Neural cell (in vitro differentiated cells): ENCODE data around the gene CAMK1D.

ENCODE experiments used
- EZH2 ChIP-seq: fragments of 200-600, 300-800 bp; shearing (Covaris generic), sonication (generic); IDR thresholded peaks from 2 replicates; pipeline ENCODE4 v1.6.1; 2014; ENCODE audit warnings: antibody characterized with exemption, low read length, borderline replicate concordance, mild to moderate bottlenecking; ENCODE audit not compliant: insufficient read depth, poor library complexity, severe bottlenecking
- RAD21 ChIP-seq: fragments of 450-650 bp; conservative IDR thresholded peaks from 2 replicates; pipeline ENCODE4 v1.6.1; 2014; ENCODE audit warnings: antibody characterized with exemption, mild to moderate bottlenecking, moderate library complexity
- TF ChIP-seq, protein P1 (sequence below): fragments of 450-650 bp; IDR thresholded peaks from 2 replicates; pipeline ENCODE4 v1.5.1; 2014; ENCODE audit warnings: antibody characterized with exemption, mild to moderate bottlenecking, moderate library complexity; ENCODE audit not compliant: poor library complexity, severe bottlenecking

DNA sequence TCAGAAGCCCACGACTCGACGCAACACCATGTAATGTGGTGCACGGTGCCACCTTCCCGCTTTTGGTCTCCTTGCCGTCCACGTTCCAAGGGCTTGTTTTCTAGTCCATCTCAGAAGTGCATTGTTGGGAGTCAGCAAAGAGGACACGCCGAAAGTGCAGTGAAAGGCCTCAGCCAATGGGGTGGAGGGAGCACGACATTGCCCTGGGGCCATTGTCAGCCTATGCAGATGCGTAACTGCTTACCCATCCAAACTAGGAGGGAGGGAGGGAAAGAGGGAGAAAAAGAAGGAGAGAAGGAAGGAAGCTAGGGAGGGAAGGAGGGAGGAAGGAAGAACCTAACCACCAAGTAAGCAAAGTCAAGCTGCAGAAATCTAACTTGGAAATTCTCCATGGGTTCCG, 449.8 kb downstream of the CAMK1D start:
- TF ChIP-seq, protein P1, sequence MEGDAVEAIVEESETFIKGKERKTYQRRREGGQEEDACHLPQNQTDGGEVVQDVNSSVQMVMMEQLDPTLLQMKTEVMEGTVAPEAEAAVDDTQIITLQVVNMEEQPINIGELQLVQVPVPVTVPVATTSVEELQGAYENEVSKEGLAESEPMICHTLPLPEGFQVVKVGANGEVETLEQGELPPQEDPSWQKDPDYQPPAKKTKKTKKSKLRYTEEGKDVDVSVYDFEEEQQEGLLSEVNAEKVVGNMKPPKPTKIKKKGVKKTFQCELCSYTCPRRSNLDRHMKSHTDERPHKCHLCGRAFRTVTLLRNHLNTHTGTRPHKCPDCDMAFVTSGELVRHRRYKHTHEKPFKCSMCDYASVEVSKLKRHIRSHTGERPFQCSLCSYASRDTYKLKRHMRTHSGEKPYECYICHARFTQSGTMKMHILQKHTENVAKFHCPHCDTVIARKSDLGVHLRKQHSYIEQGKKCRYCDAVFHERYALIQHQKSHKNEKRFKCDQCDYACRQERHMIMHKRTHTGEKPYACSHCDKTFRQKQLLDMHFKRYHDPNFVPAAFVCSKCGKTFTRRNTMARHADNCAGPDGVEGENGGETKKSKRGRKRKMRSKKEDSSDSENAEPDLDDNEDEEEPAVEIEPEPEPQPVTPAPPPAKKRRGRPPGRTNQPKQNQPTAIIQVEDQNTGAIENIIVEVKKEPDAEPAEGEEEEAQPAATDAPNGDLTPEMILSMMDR: no peak
- TF ChIP-seq RAD21 (no peak), EZH2 (no peak)
